ENCODE measurements around the gene CLEC7A.

CLEC7A gene

DNA sequence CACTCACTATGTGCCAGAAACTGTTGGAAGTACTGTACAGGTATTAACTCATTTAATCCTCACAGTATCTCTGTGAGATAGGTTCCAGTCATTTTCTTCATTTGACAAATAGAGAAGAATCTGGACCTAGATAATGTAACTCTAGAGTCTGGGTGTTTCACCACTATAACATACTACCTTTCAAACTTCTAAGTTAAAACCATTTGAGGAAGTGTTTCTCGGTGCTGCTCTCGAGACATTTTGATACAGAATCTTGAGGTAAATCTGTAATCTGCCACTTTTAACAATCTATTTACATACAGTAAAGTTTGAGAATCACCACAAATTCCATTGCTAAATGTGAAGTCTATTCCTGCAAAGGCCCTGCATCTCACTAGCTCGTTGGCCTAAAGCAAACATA lies 33.1 kb upstream of the CLEC7A start:
- no peak for DNase-seq (ENCODE audit: low read depth, low spot score)
- Histone ChIP-seq H3K9me3 (ENCODE audit: control insufficient read depth, insufficient read depth, low read length) (no peaks in the 10 kb centered on the region), H3K27me3 (ENCODE audit: control insufficient read depth, insufficient read depth, low read length) (no peaks in the 10 kb centered on the region), H3K36me3 (ENCODE audit: control insufficient read depth, insufficient read depth, low read length) (no peaks in the 10 kb centered on the region), H3K4me1 (ENCODE audit: control insufficient read depth, insufficient read depth, low read length) (no peaks in the 10 kb centered on the region), H3K27ac (ENCODE audit: low read length) (no peak overlapping the region), H3K4me3 (ENCODE audit: low read length) (no peak overlapping the region)
- whole genome bisulfite sequencing (ENCODE audit: insufficient coverage, insufficient read length) = no CpG with 5 or more reads among the region's 3 CpGs

DNA sequence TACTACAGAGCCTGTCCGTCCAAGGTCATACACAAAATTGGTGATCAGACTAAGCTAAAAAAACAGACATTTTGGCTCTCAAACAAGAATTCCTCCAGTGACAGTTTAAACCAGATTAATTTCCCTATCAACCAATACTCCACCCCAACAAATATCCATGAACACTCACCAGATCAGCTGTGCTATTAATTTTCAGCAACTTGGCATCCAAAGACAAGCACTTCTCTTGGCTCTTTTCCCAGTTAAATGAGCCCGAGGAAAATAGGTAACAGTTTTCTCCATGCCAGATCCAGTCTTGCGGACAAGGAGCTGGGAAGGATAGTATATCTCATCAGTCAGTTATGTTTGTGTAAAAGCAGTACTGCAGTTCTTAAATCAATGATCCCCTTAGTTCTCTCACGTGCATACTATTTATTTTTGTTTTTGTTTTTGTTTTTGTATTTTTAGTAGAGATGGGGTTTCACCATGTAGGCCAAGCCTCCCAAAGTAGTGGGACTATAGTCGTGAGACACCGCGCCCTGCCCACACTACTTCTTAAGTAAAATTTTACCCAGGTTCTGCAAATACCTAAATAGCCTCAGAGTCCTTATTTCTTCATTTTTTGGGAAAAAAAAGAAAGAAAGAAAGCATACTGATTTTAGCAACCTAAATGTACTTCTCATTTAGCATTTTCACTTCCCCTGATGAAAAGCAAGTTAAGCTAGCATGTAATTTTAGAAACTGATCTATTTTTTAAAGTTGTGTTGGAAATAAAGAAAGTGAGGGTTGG lies 30.8 kb upstream of the CLEC7A start:
- DNase-seq (ENCODE audit: low read depth, low spot score) = no peak
- Histone ChIP-seq H3K27ac (ENCODE audit: low read length) (no peak overlapping the region), H3K4me3 (ENCODE audit: low read length) (no peak overlapping the region), H3K36me3 (ENCODE audit: control insufficient read depth, insufficient read depth, low read length) (no peaks in the 10 kb centered on the region), H3K9me3 (ENCODE audit: control insufficient read depth, insufficient read depth, low read length) (no peaks in the 10 kb centered on the region), H3K27me3 (ENCODE audit: control insufficient read depth, insufficient read depth, low read length) (no peaks in the 10 kb centered on the region), H3K4me1 (ENCODE audit: control insufficient read depth, insufficient read depth, low read length) (no peaks in the 10 kb centered on the region)
- no CpG with 5 or more reads among the region's 7 CpGs for WGBS (ENCODE audit: insufficient coverage, insufficient read length)

- Histone ChIP-seq H3K4me3 (ENCODE audit: low read length) (no peak overlapping the region), H3K27me3 (ENCODE audit: control insufficient read depth, insufficient read depth, low read length) (no peaks in the 10 kb centered on the region), H3K27ac (ENCODE audit: low read length) (no peak overlapping the region), H3K4me1 (ENCODE audit: control insufficient read depth, insufficient read depth, low read length) (no peaks in the 10 kb centered on the region), H3K36me3 (ENCODE audit: control insufficient read depth, insufficient read depth, low read length) (no peaks in the 10 kb centered on the region), H3K9me3 (ENCODE audit: control insufficient read depth, insufficient read depth, low read length) (no peaks in the 10 kb centered on the region)
- DNase-seq (ENCODE audit: low read depth, low spot score) = no peak
- WGBS (ENCODE audit: insufficient coverage, insufficient read length) = no CpG with 5 or more reads among the region's 3 CpGs
These were observed 29.3 kb upstream of the CLEC7A start for GRCh38 chr12:10159280-10159679.

GRCh38 chr12:10158406-10158805 lies 28.4 kb upstream of the CLEC7A start:
- Histone ChIP-seq H3K4me1 (ENCODE audit: control insufficient read depth, insufficient read depth, low read length) (no peaks in the 10 kb centered on the region), H3K9me3 (ENCODE audit: control insufficient read depth, insufficient read depth, low read length) (no peaks in the 10 kb centered on the region), H3K36me3 (ENCODE audit: control insufficient read depth, insufficient read depth, low read length) (no peaks in the 10 kb centered on the region), H3K4me3 (ENCODE audit: low read length) (no peak overlapping the region), H3K27me3 (ENCODE audit: control insufficient read depth, insufficient read depth, low read length) (no peaks in the 10 kb centered on the region), H3K27ac (ENCODE audit: low read length) (no peak overlapping the region)
- no CpG with 5 or more reads among the region's 2 CpGs for WGBS (ENCODE audit: insufficient coverage, insufficient read length)
- DNase-seq (ENCODE audit: low read depth, low spot score) = no peak

DNA sequence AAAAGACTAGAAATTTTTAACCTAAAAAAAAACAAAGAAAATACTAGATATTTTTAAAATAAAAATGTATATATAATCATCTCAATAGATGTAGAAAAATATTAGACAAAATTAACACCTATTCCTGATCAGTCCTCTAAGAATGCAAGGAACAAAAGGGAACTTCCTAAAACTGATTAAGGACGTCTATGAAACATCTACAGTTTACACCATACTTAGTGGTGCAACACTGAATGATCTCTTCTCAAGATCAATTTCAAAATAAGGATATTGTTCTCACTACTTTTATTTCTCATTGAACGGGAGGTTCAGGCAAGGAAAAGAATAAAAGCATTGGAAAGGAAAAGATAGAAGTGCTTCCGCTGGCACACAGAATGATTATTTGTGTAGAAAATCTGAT lies 26.0 kb upstream of the CLEC7A start:
- Histone ChIP-seq H3K36me3 (ENCODE audit: control insufficient read depth, insufficient read depth, low read length) (no peaks in the 10 kb centered on the region), H3K27ac (ENCODE audit: low read length) (no peak overlapping the region), H3K27me3 (ENCODE audit: control insufficient read depth, insufficient read depth, low read length) (no peaks in the 10 kb centered on the region), H3K9me3 (ENCODE audit: control insufficient read depth, insufficient read depth, low read length) (no peaks in the 10 kb centered on the region), H3K4me1 (ENCODE audit: control insufficient read depth, insufficient read depth, low read length) (no peaks in the 10 kb centered on the region), H3K4me3 (ENCODE audit: low read length) (no peak overlapping the region)
- DNase-seq (ENCODE audit: low read depth, low spot score) = no peak
- no CpG with 5 or more reads among the region's 3 CpGs for WGBS (ENCODE audit: insufficient coverage, insufficient read length)

DNA sequence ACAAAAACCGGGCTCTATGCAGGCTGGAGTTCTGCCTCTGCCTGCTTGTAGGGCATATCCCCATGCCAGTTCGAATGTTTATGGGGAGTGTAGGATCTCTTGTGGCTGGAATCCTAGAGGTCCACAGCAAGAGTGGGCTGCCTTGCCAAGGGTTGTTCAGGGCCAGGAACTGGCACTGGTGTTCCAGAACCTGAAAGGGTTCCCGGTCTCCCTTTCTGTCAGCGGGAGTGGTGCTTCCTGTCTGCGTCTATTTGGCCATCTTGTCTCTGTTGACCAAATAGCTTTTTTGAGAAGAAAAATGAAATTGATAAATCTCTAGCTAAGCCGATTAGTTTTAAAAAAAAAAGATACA lies 24.1 kb upstream of the CLEC7A start:
- DNase-seq (ENCODE audit: low read depth, low spot score) = no peak
- Histone ChIP-seq H3K4me1 (ENCODE audit: control insufficient read depth, insufficient read depth, low read length) (no peaks in the 10 kb centered on the region), H3K27ac (ENCODE audit: low read length) (no peak overlapping the region), H3K36me3 (ENCODE audit: control insufficient read depth, insufficient read depth, low read length) (no peaks in the 10 kb centered on the region), H3K27me3 (ENCODE audit: control insufficient read depth, insufficient read depth, low read length) (no peaks in the 10 kb centered on the region), H3K9me3 (ENCODE audit: control insufficient read depth, insufficient read depth, low read length) (no peaks in the 10 kb centered on the region), H3K4me3 (ENCODE audit: low read length) (peak overlapping the region; percentile 50; the same call in 1 of the 2 replicates)
- WGBS (ENCODE audit: insufficient coverage, insufficient read length) = no CpG with 5 or more reads among the region's 6 CpGs

GRCh38 chr12:10153271-10154144 lies 23.5 kb upstream of the CLEC7A start:
- no peaks in the 10 kb centered on the region for H3K9me3 ChIP-seq (ENCODE audit: control insufficient read depth, insufficient read depth, low read length)
- H3K27me3 ChIP-seq (ENCODE audit: control insufficient read depth, insufficient read depth, low read length) = no peaks in the 10 kb centered on the region
- no peak overlapping the region for H3K27ac ChIP-seq (ENCODE audit: low read length)
- DNase-seq (ENCODE audit: low read depth, low spot score) = peak; percentile 50
- H3K4me3 ChIP-seq (ENCODE audit: low read length) = peak overlapping the region; percentile 50; the same call in 1 of the 2 replicates
- no peaks in the 10 kb centered on the region for H3K36me3 ChIP-seq (ENCODE audit: control insufficient read depth, insufficient read depth, low read length)
- no peaks in the 10 kb centered on the region for H3K4me1 ChIP-seq (ENCODE audit: control insufficient read depth, insufficient read depth, low read length)
- no CpG with 5 or more reads among the region's 46 CpGs for WGBS (ENCODE audit: insufficient coverage, insufficient read length)

DNA sequence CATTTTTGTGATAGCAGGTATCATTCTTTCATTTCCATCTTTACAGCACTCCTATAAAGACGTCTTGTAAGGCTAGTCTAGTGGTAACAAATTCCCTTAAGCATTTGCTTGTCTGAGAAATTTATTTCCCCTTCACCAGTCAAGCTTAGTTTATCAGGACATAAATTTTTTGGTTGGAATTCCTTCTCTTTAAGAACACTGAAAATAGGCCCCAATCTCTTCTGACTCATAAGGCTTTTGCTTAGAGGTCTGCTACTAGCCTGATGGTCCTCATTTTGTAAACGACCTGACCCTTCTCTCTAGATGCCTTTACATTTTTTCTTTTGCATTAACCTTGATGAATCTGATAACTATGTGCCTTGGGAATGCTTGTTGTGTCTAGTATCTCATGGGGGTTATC lies 21.6 kb upstream of the CLEC7A start:
- Histone ChIP-seq H3K36me3 (ENCODE audit: control insufficient read depth, insufficient read depth, low read length) (no peaks in the 10 kb centered on the region), H3K9me3 (ENCODE audit: control insufficient read depth, insufficient read depth, low read length) (no peaks in the 10 kb centered on the region), H3K27me3 (ENCODE audit: control insufficient read depth, insufficient read depth, low read length) (no peaks in the 10 kb centered on the region), H3K4me1 (ENCODE audit: control insufficient read depth, insufficient read depth, low read length) (no peaks in the 10 kb centered on the region), H3K27ac (ENCODE audit: low read length) (no peak overlapping the region), H3K4me3 (ENCODE audit: low read length) (no peak overlapping the region)
- no peak for DNase-seq (ENCODE audit: low read depth, low spot score)
- no CpG with 5 or more reads among the region's 2 CpGs for WGBS (ENCODE audit: insufficient coverage, insufficient read length)

DNA sequence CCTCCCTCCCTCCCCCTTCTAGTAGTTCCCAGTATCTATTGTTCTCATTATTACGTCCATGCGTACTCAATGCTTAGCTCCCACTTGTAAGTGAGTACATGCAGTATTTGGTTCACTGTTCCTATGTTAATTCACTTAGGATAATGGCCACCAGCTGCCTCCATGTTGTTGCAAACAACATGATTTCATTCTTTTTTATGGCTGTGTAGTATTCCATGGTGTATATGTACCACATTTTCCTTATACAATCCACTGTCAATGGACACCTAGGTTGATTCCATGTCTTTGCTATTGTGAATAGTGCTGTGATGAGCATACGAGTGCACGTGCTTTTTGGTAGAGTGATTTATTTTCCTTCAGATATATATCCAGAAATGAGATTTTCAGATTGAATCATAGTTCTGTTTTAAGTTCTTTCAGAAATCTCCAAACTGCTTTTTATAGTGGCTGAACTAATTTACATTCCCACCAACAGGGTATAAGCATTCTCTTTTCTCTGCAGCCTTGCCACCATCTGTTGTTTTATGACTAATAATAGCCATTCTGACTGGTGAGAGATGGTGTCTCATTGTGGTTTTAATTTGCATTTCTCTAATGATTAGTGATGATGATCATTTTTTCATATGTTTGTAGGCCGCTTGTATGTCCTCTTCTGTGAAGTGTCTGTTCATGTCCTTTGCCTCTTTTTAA lies 17.9 kb upstream of the CLEC7A start:
- Histone ChIP-seq H3K27ac (ENCODE audit: low read length) (no peak overlapping the region), H3K4me3 (ENCODE audit: low read length) (no peak overlapping the region), H3K36me3 (ENCODE audit: control insufficient read depth, insufficient read depth, low read length) (no peaks in the 10 kb centered on the region), H3K9me3 (ENCODE audit: control insufficient read depth, insufficient read depth, low read length) (no peaks in the 10 kb centered on the region), H3K27me3 (ENCODE audit: control insufficient read depth, insufficient read depth, low read length) (no peaks in the 10 kb centered on the region), H3K4me1 (ENCODE audit: control insufficient read depth, insufficient read depth, low read length) (no peaks in the 10 kb centered on the region)
- no peak for DNase-seq (ENCODE audit: low read depth, low spot score)
- no CpG with 5 or more reads among the region's 5 CpGs for WGBS (ENCODE audit: insufficient coverage, insufficient read length)

GRCh38 chr12:10142976-10143589 lies 13.1 kb upstream of the CLEC7A start:
- Histone ChIP-seq H3K27ac (ENCODE audit: low read length) (no peak overlapping the region), H3K36me3 (ENCODE audit: control insufficient read depth, insufficient read depth, low read length) (no peaks in the 10 kb centered on the region), H3K4me1 (ENCODE audit: control insufficient read depth, insufficient read depth, low read length) (no peaks in the 10 kb centered on the region), H3K27me3 (ENCODE audit: control insufficient read depth, insufficient read depth, low read length) (no peaks in the 10 kb centered on the region), H3K4me3 (ENCODE audit: low read length) (no peak overlapping the region), H3K9me3 (ENCODE audit: control insufficient read depth, insufficient read depth, low read length) (no peaks in the 10 kb centered on the region)
- DNase-seq (ENCODE audit: low read depth, low spot score) = no peak
- no CpG with 5 or more reads among the region's 1 CpG for WGBS (ENCODE audit: insufficient coverage, insufficient read length)
